Measurements from ENCODE around the gene NPM1. TPM values are rescaled to one million over a fixed set of nuclear protein-coding genes. Genes with fewer than 3 reads are reported as not detected.
A peak's percentile ranks its signal among the peaks of the same experiment; 100 is the strongest.
"Not testable (repeated sequence)": the region's sequence is repeated elsewhere in the genome, so short reads cannot be mapped to it uniquely, and the experiment has no call there.

The NPM1 gene
- total RNA-seq, 1 donor from 2014 or later, result 420 TPM

DNA sequence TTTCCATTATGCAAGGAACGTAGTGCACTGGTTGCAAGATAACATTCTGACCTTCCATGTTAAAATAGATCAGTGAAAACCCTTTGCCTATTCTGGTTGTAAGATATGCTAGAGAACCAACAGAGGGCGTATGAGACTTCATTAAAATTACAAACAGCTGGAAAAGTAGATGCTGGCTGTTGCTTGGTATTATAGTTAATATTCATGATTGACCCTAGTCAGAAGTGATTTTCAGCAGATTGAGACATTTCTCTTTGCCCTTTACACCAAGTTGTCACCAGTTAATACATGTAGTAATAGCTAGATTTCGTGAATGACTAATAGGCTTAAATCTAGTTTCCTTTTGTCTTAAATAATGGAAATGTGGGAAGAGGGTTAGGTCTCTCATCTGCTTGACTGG, 18.0 kb downstream of the NPM1 start:
- intact Hi-C loops (cut with micrococcal nuclease), result no loop called here
- no peak for DNase-seq
- peak; percentile 65 for ATAC-seq

DNA sequence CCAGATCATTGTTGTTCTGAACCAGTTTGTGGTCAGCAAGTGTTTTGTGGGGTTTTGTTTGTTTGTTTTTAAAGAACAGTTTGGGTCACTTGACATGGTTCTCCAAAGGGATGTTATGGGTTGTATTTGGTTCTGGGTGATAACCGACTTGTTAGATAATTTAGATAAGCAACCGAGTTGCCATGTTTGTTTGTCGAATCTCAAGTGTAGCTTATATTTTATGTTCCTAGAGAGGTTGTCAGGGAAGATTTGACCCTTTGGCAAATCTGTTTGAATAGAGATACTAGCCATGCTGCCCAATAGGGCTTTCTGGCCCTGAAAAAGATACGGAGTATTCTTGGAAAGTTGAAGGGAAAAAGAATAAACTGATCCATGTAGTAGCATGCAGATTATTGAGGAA, 19.6 kb downstream of the NPM1 start:
- no peak for DNase-seq
- no peak for ATAC-seq
- intact Hi-C loops (cut with micrococcal nuclease), result no loop called here

DNA sequence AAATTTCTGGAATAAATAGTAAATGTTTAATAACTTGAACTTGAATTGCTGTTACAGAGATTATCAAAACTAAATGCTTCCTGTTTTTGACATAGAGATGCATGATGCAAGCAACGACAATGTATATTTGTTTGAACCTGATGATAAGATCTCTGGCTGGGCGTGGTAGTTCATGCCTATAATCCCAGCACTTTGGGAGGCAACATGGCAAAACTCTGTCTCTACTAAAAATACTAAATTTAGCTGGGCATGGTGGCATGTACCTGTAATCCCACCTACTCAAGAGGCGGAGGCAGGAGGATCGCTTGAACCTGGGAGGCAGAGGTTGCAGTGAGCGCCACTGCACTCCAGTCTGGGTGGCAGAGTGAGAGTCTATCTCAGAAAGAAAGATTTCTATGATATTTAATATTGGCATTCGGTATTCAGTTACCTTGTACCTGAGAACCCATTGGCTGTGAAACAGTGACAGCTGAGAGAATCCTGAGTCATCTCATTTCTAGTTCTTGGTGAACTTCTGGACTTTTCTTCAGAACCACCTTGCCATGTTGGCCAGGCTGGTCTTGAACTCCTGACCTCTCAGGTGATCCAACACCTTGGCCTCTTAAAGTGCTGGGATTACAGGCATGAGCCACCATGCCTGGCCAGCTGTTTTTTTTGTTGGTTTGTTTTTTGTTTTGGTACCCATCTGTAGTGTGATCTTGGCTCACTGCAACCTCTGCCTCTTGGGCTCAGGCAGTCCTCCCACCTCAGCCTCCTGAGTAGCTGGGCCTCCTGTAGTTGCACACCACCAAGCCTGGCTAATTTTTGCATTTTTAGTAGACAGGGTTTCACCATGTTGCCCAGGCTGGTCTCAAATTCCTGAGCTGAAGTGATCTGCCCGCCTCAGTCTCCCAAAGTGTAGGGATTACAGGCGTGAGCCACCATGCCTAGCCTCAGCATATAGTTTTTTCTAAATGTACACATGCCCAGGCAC, 21.8 kb downstream of the NPM1 start:
- DNase-seq, result no peak
- ATAC-seq, result no peak
- intact Hi-C loops (cut with micrococcal nuclease), result no loop called here

DNA sequence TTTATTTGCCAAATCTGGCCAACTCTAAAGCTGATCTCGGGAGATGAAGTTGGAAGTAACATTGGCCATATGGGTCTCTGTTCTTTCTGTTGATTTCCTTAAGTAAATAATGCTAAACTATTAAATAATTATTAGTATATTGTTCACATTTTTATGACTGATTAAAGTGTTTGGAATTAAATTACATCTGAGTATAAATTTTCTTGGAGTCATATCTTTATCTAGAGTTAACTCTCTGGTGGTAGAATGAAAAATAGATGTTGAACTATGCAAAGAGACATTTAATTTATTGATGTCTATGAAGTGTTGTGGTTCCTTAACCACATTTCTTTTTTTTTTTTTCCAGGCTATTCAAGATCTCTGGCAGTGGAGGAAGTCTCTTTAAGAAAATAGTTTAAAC, 22.5 kb downstream of the NPM1 start:
- DNase-seq, result no peak
- intact Hi-C loops (cut with micrococcal nuclease), result no loop called here
- no peak for ATAC-seq

DNA sequence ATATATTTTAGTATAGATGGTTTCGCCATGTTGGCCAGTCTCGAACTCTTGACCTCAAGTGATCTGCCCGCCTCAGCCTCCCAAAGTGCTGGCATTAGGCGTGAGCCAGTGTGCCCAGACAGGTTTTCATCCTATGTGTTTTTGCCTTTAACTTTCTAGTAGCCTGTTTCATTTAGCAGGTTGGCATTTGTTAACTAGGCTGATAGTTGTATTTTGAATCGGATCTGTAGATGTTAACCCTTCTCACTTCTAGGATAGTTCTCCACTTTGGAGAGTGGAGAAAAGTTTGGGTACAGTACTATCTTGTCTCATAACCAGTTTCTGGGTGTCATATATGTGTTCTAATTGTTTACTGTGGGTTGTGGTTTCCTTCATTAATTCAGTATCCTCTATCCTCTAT, 24.5 kb downstream of the NPM1 start:
- ATAC-seq, result no peak
- intact Hi-C loops (cut with micrococcal nuclease), result no loop called here
- DNase-seq, result no peak

DNA sequence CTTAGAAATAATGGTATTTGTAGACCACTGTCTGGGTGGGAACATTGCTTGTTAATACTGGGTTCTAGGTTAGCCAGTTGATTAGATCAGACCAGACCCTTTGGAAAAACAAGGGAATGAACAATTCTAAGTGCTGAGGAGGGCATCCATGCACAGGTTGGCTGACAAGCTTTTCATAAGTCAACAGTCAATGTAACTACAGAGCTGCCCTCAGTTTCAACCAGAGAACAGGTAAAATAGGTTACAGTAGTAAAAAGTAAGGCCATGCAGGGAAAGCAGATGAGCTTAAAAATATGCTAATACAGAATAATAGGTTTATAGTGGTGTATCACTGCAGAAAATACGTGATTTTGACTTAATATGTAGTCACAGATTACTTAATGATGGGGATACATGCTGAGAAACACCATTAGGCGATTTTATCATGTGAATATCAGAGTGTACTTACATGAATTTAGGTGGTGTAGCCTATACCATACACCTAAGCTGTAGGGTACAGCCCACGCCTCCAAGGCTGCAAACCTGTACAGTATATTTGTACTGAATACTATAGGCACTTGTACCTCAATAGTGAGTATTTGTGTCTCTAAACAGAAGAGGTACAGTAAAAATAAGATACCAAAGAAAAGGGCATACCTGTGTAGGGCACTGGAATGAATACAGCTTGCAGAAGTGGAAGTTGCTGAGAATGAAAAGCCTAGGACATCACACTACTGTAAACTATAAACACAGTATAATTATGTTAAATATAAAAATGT, 25.7 kb downstream of the NPM1 start:
- no peak for ATAC-seq
- intact Hi-C loops (cut with micrococcal nuclease), result no loop called here

DNA sequence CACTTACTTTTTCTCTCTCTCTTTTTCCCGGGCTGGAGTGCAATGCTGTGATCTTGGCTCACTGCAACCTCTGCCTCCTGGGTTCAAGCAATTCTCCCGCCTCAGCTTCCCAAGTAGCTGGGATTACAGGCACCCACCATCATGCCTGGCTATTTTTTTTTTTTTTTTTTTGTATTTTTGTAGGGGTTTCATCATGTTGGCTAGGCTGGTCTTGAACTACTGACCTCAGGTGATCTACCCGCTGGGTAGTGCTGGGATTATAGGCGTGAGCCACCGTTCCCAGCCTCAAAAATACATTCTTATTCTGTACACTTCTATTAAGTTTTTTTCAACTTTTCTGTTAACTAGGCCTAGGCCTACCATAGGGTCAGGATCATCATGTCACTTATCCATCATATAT, 26.3 kb downstream of the NPM1 start:
- intact Hi-C loops (cut with micrococcal nuclease), result not testable (repeated sequence)

More for the DNA sequence above, 25.7 kb downstream of the NPM1 start:
- no peak for DNase-seq

DNA sequence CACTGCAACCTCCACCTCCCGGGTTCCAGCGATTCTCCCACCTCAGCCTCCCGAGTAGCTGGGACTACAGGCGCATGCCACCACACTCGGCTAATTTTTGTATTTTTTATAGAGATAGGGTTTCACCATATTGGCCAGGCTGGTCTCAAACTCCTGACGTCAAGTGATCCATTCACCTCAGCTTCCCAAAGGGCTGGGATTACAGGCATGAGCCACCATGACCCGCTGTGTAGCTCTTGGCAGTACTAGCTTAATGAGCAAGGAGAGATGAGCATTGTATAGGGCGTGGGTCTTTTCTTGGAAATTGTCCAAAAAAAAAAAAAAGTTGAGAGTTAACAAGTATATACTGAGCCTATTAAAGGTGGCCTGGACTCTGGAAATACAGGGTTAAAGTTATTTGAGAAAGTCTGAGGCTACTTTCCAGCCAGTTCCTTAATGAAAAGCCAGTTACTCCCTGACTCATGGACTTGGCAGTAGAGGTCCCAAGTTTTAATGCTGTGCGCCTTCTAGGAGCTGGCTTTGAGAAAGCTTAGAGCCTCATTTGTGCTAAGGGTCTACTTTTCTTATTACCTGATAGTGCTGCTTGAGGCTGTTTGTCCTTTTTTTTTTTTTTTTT, 27.6 kb downstream of the NPM1 start:
- ATAC-seq (no peak), DNase-seq (no peak)
- intact Hi-C loops (cut with micrococcal nuclease), result loop anchor here (5.0 kb wide), 1 partner anchor 492 kb away; no protein-coding TSS in a partner anchor

More for the DNA sequence above, 26.3 kb downstream of the NPM1 start:
- ATAC-seq, DNase-seq: not testable (repeated sequence)

DNA sequence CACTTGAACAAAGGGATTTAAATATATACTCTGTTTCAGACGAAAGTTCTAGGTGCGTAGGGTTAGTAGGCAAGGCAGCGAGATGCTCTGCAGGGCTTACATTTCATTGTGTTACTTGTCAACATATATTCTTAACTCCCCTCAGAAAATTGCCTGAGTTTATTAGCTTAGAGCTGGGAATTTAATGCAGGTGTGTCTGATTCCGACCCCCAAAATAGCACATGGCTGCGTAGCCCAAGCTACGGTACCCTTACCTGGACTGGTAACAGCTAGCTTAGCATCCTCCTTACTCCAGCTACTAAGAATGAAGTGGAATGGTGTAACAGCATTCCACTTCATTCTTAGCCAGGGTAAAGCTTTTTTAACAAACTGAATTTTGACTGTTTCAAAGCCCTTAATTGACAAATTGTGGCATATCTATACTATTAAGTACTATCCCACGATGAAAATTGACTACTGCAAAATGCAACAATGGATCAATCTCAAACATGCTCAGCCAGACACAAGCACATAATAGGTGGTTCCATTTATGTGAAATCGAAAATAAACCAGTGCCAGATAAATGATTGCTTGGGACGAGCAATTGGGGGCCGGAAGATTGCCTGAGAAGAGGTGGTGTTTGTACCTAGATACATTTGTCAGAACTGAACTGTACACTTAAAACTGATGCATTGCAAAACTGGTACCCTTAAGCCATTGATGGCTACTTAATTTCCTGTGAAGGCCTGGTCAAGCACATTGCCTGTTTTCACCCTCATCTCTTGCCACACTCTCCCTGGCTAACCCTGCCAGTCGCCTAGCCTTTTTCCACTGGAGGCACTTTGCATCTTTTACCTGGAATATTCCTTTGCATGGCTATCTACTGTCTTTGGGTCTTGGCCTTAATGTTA, 28.8 kb downstream of the NPM1 start:
- intact Hi-C loops (cut with micrococcal nuclease), result loop anchor here (5.0 kb wide), 1 partner anchor 491 kb away; no protein-coding TSS in a partner anchor
- DNase-seq (no peak), ATAC-seq (no peak)

DNA sequence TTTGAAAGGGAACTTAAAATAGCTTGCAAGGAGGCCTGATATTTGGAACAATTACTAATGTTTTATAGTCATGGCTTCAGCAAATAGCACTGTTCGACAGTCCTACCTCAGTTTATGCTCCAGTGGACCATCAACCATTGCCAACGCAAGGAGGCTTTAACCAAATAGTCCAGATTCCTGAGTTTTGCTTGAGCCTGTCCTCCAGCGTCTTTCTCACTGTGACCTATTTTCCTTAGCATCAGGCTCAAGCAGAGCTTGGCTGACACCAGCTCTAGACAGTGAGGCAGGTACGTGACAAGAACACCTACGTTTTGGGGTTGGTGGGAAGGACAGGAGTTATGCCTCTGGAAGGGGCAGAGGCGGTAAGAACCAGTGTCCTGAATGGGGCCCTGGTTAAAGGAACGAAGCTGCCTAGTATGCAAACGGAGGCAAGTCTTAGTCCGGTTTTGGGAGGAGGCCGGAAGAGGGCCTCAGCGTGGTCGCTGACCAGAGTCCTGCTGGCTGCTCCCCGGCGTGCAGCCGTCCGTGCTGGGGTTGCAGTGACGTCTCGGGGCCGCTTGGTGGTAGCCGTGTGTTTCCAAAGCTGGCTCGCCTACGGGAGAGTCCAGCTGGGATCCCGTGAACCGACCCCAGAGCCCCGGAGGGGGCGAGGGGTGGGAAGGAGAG, 30.8 kb downstream of the NPM1 start:
- peak; percentile 88 for DNase-seq
- peak; percentile 78 for ATAC-seq
- intact Hi-C loops (cut with micrococcal nuclease), result loop anchor here (5.0 kb wide), 1 partner anchor 489 kb away; no protein-coding TSS in a partner anchor

DNA sequence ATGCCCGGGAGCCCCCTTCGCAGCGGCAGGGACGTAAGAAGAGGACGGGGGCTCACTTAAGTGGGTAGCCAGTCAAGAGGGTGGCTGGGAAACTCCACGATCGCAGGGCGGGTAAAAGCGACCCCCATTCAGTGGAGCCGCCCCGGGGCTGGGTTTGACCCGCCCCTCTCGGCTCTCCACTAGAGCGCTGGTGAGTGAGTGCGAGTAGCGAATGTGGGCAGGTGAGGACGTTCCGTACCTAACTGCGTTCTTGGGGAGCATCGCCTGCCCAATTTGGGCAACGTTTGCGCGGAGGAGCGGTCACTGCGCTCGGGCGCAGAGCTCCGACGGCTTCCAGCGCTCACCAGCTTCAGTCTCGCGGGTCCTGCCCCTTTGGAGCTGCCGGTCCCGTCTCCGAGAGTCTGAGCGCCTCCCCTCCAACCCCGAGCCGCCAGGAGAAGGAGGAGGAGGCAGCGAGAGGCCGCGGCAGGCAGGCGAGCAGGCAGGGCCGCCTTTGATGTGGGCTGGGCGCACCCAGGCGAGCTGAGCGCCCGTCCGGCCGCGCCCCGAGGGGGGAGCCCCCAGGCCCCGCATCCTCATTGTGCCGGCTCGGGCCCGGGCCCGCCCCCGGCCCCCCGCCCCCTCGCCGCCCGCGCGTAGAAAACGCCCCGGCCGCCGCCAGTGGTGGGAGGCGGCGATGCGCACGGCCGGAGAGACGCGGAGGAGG, 31.5 kb downstream of the NPM1 start, which contains the start of gene FGF18:
Gene FGF18 (plus strand): TSS at position 666 of the 706 bp plus-strand sequence. CDS start 553 bp downstream, outside the sequence.
- intact Hi-C loops (cut with micrococcal nuclease), result loop anchor here (5.0 kb wide), 1 partner anchor 488 kb away; no protein-coding TSS in a partner anchor
- DNase-seq, result peak; percentile 81
- peak; percentile 73 for ATAC-seq

DNA sequence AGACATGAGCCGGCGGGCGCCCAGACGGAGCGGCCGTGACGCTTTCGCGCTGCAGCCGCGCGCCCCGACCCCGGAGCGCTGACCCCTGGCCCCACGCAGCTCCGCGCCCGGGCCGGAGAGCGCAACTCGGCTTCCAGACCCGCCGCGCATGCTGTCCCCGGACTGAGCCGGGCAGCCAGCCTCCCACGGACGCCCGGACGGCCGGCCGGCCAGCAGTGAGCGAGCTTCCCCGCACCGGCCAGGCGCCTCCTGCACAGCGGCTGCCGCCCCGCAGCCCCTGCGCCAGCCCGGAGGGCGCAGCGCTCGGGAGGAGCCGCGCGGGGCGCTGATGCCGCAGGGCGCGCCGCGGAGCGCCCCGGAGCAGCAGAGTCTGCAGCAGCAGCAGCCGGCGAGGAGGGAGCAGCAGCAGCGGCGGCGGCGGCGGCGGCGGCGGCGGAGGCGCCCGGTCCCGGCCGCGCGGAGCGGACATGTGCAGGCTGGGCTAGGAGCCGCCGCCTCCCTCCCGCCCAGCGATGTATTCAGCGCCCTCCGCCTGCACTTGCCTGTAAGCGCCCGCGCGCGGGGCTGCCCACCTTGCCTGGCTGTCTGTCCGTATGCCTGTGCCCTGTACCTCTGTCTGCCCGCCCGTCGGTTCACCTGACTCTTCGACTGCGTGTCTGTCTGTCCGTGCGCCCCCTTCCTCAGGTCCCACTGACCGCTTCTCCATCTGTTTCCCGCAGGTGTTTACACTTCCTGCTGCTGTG, 32.2 kb downstream of the NPM1 start:
- intact Hi-C loops (cut with micrococcal nuclease), result loop anchor here (5.0 kb wide), 1 partner anchor 487 kb away; no protein-coding TSS in a partner anchor
- peak; percentile 63 for DNase-seq
- peak; percentile 7 for ATAC-seq

DNA sequence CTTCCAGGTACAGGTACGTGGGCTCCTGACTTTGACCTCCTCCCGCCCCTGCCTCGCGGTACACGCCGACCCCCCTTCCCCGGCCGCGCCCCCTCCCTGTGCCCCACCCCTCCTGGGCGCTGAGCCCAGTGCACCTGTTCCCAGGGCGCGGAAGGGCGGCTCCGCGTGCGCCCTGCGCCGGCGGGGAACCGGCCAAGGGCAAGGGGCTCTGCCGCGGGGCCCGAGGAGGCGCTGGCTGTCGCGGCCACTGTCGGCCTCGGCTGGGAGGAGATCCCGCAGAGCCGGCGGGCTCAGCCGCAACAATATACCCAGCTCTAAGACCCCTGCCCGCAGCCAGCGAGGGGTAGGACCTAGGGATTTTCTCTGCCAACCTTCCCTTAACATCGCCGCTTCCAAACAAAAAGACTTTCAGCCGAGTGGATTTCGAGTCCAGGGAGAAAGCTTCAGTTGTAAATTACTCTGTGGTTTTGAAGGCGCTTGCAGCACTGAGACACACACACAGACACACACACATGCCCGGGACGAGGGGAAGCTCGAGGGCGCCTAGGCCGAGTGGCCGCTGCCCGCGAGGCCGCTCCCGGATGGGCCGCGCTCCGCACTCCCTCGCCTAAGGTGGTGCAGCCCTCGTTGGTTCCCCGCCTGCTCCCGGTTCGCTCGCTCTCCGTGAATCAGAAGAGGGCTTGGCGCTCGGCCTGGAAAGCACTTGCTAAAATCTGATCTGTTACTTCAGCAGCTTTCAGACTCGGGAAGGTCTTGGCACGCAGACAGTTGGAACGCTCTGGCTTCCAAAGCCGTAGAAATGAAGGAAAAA, 33.0 kb downstream of the NPM1 start:
- DNase-seq (peak; percentile 95), ATAC-seq (peak; percentile 64)
- intact Hi-C loops (cut with micrococcal nuclease), result no loop called here

DNA sequence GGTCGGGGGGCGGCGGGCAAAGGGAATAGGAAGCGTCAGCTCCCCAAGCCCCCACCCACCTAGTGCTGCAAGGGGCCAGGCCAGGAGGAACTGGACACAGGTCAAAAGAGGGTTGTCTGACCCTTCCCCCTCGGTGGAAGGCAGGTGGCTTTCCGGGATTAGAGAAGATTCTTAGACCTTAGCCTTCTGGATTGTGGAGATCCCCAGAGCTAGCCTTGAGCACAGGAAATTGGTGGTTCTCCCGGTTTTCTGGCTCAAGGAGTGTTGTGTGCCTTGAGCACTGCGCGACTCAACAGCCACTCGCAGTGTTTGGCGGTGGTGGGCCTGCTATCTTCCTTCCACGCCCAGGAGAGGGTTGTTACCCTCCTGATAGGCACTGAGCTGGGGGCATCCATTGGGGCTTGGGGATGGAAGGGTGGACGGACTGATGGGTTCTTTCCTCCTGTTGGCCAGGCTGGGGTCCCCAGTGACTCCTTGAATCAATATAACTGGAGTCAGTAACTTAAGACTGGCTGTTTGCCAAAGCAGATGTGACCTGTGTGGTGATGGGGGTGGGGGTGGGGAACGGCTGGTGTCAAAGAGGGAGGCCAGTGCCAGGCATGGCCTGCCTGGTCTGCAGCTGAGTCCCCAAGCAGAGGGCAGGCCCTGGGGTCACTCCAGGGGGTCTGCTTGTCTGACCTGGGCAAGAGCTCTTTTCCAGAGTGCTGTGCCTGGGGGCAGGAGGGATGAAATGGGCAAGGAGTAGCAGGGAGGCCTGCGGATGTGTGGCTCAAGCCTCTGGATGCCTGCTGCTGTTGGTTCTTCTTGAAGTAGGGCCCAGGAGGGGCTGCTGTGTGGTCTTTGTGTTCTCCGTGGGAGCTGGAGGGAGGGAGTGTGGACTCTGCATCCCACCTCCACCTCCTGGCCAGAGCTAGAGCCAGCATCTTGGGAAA, 33.9 kb downstream of the NPM1 start:
- DNase-seq, result no peak
- intact Hi-C loops (cut with micrococcal nuclease), result no loop called here
- ATAC-seq, result no peak

DNA sequence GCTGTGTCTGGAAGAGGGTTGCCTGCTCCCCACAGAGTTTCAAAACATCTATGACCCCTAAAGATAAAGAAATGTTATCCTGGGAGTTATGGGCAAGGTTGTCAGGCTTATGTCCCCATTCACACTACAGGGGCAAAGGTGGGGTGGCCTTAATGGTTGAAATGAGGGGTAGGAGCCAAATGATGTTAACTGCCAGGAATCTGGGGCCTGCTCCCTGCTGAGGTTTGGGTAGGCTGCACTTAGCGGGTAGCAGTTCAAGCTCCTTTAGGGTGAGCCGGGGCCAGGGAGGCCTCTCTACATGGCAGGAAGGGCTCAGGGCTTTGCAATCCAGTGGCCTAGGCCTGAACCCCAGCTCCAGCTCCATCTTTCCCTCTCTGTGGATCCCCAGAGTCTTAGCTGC, 34.8 kb downstream of the NPM1 start:
- DNase-seq (no peak), ATAC-seq (no peak)
- intact Hi-C loops (cut with micrococcal nuclease), result no loop called here

Data from left ventricle myocardium superior (tissue), 1 donor.